ENCODE results near the gene PXDN.

PXDN gene

GRCh38 chr2:1593371-1594122 lies 150.8 kb downstream of the PXDN start:
- DNase-seq: peak; percentile 74

- DNase-seq: peak; percentile 84
Observed at GRCh38 chr2:1591978-1592907, 152.1 kb downstream of the PXDN start.

DNA sequence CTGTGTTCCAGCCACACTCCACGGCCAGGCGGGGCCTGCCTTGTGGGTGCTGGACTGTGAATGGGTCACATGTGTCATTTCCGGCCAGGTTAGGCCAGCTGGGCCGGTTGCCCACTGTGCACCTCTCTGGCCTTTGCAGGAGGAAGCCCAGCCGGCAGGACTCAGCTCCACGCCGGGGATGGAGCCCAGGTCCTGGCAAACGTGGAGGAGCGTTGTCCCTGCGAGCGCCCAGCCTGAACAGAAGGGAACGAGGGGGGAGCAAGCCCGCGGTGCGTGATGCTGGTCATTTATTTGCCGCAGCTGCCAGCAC lies 152.9 kb downstream of the PXDN start:
- DNase-seq: no peak

GRCh38 chr2:1590596-1591460 lies 153.5 kb downstream of the PXDN start:
- DNase-seq: peak; percentile 60

DNA sequence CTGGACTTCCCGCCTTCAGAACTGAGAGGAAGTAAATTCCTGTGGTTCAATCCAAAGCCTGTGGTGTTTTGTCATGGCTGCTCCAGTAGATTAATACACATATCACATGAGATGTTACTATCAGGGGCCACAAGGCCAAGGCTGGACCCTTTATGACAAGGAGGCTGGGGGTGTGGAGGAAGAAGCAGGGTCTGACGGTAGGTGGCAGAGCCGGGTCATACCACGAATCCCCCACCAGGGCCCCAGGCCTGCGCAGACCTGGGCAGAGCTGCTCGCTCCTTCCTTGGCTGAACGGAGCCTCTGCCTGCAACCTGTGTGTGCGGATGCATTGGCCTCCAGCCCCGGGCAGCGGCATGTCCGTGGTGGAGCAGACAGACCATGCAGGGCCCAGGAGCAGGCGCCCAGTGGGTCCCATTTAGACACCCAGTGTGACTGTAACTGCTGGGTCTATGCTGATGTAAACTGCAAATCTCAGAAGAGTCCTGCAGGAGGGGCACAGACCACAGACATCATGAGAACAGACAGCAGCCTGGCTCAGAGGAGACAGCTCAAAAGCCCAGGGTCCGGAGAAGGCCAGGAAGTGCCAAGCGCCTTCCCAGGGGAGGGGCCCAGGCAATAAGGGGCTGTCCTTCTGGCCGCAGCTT lies 155.2 kb downstream of the PXDN start:
- DNase-seq: no peak

DNA sequence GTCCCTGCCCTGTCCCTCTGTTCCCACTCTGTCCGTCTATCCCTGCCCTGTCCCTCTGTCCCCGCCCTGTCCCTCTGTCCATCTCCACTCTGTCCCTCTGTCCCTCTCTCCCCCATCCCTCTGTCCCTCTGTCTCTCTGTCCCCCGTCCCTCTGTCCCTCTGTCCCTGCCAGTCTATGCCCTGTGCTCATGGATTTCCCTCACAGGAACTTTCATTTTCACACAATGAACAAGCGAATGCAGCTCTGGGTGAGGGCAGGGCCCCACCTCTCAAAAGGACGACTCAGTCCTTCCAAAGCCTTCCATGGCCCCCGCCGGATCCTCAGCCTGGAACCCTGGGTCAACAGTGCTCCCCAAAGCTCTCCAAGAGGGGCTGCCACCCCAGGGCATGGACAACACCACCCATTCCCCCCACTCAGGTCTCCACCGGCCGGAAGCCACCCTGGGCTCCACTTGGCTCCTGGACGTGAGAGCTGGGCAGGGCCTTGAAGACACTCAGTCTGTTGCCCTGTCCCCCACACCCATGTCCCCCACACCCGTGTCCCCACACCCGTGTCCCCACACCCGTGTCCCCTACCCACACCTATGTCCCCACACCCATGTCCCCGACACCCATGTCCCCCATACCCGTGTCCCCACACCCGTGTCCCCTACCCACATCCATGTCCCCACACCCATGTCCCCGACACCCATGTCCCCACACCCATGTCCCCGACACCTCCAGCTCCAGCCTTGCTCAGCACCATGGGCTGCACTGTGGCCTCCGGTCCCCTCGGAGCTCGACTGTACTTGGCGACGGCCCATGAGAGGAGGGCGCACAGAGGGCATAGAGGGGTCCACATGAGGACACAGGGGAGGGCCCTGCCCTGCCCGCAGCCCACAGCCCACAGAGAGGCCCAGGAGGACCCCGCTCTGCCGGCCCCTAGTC lies 156.0 kb downstream of the PXDN start:
- DNase-seq: no peak

DNA sequence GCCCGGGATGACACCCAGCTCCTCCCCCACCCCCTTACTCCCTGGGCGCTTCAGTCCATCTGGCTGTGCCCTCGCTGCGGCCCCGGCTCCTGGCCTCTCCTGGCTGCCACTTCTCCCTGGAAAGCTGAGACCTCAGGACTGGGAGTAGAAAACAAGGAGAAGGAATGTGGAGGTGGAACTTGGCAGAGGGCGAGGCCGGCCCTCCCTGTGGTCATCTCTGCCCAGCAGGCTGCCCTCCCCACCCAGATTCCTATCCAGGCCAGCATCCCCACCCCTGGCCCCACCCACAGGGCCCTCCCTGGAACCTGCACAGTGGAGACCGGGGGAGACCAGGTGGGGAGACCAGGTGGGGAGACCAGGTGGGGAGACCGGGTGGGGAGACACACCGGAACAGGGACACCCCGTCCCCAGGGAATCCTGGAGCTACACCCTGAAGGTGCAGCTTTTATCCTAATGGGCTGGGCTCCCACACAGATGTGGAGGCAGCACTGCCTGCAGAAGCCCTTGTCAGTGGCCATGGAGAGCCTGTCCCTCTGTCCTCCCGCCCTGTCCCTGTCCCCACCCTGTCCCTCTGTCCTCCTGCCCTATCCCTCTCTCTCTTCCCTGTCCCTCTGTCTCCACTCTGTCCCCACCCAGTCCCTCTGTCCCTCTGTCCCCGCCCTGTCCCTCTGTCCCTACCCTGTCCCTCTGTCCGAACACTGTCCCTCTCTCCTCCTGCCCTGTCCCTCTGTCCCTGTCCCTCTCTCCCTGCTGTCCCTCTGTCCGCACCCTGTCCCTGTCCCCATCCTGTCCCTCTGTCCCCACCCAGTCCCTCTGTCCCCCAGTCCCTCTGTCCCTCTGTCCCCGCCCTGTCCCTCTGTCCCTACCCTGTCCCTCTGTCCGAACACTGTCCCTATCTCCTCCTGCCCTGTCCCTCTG lies 157.1 kb downstream of the PXDN start:
- no peak for DNase-seq

DNA sequence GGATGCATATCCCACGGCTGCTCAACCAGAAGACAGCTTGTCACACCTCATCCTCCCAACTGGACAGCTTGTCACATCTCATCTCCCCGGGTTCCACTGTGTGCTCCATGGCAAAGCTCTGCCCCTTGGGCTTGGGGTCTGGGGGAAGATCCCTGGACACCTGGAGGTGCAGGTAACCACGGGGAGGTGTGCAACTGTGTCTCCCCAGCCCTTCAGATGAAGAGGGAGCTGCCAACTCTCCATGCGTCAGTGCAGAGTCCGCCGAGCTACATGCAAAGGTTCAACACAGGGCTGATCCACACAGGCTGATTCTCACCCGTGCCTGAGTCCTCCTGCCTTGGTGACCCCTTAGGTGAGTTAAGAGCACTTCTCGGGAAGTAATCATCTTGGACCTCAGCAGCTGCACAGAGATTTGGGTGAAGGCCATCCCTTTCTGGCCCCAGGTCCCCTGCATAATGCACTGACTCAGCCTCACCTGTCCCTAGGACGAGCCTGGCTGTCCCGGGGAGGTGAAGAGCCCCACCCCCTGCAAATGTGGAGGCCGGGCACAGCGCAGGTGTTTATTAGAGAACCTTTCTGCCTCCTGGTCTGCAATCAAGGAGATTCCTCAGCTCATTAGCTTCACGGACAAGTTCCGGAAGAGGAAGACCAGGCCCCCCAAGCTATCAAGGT lies 157.9 kb downstream of the PXDN start:
- DNase-seq: no peak

GRCh38 chr2:1585635-1586034 lies 158.7 kb downstream of the PXDN start:
- DNase-seq: no peak

DNA sequence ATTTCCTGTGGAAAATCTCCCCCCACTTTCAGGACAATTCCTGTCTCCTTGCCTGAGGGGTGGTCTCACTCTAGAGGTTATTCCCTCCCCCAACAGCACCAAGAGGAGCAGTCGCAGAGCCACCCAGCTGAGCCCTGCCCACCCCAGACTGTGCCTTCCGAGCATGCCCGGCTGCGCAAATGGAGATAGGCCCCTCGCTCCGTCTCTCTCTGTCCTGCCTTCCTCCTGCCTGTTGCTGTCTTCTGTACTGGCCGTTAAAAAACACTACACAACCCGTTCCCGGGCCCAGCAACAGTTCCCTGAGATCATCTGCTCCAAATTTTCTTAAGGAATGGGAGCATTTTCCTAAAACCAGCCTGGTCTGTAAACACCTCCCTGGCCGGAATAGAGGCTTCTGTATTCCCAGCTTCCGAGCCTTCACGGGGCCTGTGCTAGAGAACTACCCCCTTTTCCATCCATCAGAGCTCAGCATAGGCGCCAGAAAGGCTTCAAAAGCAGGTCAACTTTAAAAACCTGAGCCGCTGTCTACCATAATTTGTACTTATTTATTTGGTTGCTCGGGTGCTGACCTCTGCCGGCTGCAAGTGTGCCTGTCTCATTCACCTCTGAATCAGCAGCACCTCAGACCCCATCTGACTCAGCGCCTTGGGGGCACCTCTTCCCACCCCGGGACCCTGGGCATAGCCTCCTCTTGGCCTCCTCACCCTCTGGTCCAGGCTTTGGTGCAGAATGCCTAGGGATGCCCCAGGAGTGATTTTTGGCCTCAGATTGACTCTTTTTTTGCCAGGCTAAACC lies 159.4 kb downstream of the PXDN start:
- no peak for DNase-seq

- DNase-seq: no peak
Observed at GRCh38 chr2:1584051-1584531, 160.2 kb downstream of the PXDN start.

GRCh38 chr2:1582891-1583341 lies 161.4 kb downstream of the PXDN start:
- no peak for DNase-seq

DNA sequence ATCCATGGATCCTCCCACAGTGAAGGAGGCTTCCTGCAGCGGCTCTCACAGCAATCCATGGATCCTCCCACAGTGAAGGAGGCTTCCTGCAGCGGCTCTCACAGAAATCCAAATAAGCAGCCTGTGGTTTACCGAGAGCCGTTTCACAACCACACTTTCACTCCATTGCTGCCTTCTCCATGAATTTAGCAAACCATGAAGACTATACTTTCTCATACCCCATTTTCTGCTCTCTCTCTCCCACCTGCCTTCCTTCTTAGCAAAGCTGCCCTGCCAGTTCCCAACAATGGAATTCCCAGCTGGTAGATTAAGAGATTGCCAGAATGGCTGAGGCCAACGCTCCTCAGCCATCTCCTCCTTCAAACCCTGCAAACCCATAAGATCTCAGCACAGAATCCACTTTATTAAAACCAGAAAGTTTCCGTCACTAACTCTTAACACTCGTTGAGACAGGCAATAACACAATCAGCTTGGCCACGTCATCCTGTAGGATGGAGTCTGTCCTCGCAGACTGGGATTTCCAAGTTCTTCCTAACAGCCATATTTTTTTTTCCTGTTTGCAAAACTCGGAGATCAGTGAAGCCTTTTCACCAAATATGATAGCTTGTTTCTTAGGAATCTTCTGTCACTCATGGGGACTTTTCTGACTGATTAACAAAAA lies 162.2 kb downstream of the PXDN start:
- no peak for DNase-seq

All from NCI-H2171 treated with DMSO at 0.1 percent for 48 hours (cell line).